ENCODE data around the gene SLC9A5. TPM values are rescaled to one million over a fixed set of nuclear protein-coding genes. Genes with fewer than 3 reads are reported as not detected.

SLC9A5 gene, protein sequence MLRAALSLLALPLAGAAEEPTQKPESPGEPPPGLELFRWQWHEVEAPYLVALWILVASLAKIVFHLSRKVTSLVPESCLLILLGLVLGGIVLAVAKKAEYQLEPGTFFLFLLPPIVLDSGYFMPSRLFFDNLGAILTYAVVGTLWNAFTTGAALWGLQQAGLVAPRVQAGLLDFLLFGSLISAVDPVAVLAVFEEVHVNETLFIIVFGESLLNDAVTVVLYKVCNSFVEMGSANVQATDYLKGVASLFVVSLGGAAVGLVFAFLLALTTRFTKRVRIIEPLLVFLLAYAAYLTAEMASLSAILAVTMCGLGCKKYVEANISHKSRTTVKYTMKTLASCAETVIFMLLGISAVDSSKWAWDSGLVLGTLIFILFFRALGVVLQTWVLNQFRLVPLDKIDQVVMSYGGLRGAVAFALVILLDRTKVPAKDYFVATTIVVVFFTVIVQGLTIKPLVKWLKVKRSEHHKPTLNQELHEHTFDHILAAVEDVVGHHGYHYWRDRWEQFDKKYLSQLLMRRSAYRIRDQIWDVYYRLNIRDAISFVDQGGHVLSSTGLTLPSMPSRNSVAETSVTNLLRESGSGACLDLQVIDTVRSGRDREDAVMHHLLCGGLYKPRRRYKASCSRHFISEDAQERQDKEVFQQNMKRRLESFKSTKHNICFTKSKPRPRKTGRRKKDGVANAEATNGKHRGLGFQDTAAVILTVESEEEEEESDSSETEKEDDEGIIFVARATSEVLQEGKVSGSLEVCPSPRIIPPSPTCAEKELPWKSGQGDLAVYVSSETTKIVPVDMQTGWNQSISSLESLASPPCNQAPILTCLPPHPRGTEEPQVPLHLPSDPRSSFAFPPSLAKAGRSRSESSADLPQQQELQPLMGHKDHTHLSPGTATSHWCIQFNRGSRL
- 10 to 100 TPM in 1 of 2 donors, 1 to 10 TPM in 1; 3.5 to 15.7 TPM for total RNA-seq

GRCh38 chr16:67248401-67249177 is at the start of gene SLC9A5:
Gene SLC9A5 (plus strand): TSS chr16:67248979. CDS start chr16:67249015, 36 bp downstream.
- ATAC-seq (replicated peaks): no peak
- H3K27ac Mint-ChIP-seq: peak within 1 kb of the TSS; percentile 94
- H3K4me3 Mint-ChIP-seq: peak within 1 kb of the TSS; percentile 99
- H3K36me3 Mint-ChIP-seq (ENCODE audit: low read depth): peaks cover 25% of the 10 kb centered on the region
- no peaks in the 10 kb centered on the region for H3K9me3 Mint-ChIP-seq
- H3K4me1 Mint-ChIP-seq: peaks cover 30% of the 10 kb centered on the region
- H3K27me3 Mint-ChIP-seq: peaks cover 3% of the 10 kb centered on the region

DNA sequence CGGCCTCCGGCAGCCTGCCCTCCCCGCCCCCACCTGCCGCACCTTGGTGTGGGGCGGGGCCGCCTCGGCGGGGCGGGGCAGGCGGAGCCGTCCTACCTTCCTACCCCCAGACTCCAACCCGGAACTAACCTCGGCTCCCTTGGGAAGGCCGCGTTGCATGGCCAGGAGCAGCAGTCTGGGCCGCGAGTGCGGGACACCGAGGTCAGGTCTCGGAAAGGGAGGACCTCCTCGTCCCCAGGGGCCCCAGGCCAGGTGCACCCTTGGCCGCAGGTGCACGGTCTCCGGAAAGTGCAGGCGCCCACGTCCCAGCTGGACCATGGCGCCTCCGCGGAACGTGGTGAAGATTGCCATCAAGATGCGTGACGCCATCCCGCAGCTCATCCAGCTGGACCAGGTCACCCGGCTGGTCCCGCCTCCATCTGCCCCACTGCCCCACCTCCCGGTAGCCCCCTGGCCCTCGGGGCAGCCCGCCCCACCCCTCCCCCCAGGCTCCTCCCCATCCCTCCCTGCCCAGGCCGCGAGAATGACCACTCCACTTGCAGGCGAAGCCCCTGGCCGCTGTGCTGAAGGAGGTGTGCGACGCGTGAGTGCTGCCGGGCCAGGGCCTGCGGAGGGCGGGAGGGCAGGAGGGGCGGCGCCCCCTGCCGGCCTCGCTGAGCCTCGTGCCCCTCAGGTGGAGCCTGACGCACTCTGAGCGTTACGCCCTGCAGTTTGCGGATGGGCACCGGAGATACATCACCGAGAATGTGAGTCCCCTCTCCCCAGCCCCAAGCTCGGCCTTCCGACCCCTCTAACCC is 49.6 kb upstream of the SLC9A5 start, which contains the start of gene ELMO3:
TSS of gene ELMO3 (plus strand) at position 121 of the 797 bp plus-strand sequence. CDS start at position 317, 196 bp downstream.
- ATAC-seq (replicated peaks): no peak
- H3K27ac Mint-ChIP-seq: no peak within 1 kb of the TSS
- no peaks in the 10 kb centered on the region for H3K9me3 Mint-ChIP-seq
- H3K27me3 Mint-ChIP-seq: no peaks in the 10 kb centered on the region
- H3K4me1 Mint-ChIP-seq: peaks cover 15% of the 10 kb centered on the region
- H3K4me3 Mint-ChIP-seq: no peak within 1 kb of the TSS
- peaks cover 73% of the 10 kb centered on the region for H3K36me3 Mint-ChIP-seq (ENCODE audit: low read depth)

DNA sequence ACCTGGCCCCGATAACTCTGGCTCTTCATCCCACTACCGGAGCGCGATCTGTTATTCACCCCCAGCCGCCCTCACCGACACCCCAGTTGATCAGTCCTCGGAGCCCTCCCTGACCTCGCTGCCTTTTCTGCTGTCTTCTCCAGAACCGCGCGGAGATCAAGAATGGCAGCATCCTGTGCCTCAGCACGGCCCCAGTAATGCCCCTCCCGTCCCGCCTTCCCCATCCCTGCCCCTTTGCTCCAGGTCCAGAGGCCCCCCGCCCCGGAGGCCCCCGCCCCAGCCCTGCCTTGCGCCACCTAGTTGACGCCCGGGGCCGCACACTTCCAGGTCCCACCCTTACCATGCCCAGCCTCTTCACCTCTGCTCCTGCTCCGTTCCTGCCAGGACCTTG is 49.0 kb upstream of the SLC9A5 start:
- Mint-ChIP-seq H3K9me3 (no peaks in the 10 kb centered on the region), H3K36me3 (ENCODE audit: low read depth) (peaks cover 67% of the 10 kb centered on the region), H3K4me1 (peaks cover 15% of the 10 kb centered on the region), H3K27me3 (no peaks in the 10 kb centered on the region), H3K4me3 (no peak overlapping the region), H3K27ac (no peak overlapping the region)
- ATAC-seq (replicated peaks): no peak

- peaks cover 60% of the 10 kb centered on the region for H3K36me3 Mint-ChIP-seq (ENCODE audit: low read depth)
- H3K27me3 Mint-ChIP-seq: no peaks in the 10 kb centered on the region
Observed at GRCh38 chr16:67200491-67200890, 48.3 kb upstream of the SLC9A5 start.

DNA sequence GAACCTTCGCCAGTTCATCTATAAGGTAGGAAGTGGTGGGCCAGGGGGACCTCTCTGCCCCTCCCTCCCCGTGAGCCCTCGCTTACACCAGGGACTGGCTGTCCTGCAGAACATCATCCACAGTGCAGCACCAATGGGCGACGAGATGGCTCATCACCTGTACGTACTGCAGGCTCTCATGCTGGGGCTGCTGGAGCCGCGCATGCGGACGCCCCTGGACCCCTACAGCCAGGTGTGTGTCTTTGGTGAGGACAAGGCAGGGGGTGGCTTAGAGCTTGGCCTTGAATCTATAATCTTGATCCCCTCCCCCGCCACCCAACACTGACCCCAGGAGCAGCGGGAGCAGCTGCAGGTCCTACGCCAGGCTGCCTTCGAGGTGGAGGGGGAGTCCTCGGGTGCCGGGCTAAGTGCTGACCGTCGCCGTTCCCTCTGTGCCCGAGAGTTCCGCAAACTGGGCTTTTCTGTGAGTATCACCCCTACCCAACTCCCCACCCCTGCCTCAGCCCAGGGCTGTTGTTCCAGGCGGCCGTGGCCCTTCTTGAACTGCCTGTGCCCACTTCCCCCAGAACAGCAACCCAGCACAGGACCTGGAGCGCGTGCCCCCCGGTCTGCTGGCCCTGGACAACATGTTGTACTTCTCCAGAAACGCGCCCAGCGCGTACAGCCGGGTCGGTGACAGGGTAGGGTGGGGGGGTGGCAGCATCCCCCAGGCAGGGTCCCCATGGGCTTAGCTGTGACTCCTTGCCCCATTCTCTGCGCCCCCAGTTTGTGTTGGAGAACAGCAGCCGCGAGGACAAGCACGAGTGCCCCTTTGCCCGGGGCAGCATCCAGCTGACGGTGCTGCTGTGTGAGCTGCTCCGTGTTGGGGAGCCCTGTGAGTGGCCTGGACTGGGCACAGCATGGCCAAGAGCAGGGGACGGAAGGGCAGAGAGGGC is 47.1 kb upstream of the SLC9A5 start:
- peaks cover 8% of the 10 kb centered on the region for H3K4me1 Mint-ChIP-seq
- no peak for ATAC-seq (replicated peaks)
- H3K27ac Mint-ChIP-seq: no peak overlapping the region
- H3K36me3 Mint-ChIP-seq (ENCODE audit: low read depth): peaks cover 49% of the 10 kb centered on the region
- H3K9me3 Mint-ChIP-seq: no peaks in the 10 kb centered on the region
- no peaks in the 10 kb centered on the region for H3K27me3 Mint-ChIP-seq
- H3K4me3 Mint-ChIP-seq: no peak overlapping the region

More at GRCh38 chr16:67200491-67200890, 48.3 kb upstream of the SLC9A5 start:
- no peak overlapping the region for H3K27ac Mint-ChIP-seq
- peaks cover 15% of the 10 kb centered on the region for H3K4me1 Mint-ChIP-seq
- no peaks in the 10 kb centered on the region for H3K9me3 Mint-ChIP-seq
- no peak overlapping the region for H3K4me3 Mint-ChIP-seq
- ATAC-seq (replicated peaks): no peak

- H3K9me3 Mint-ChIP-seq: no peaks in the 10 kb centered on the region
Observed at GRCh38 chr16:67202426-67202825, 46.4 kb upstream of the SLC9A5 start.

GRCh38 chr16:67202956-67203493 is 45.8 kb upstream of the SLC9A5 start:
- Mint-ChIP-seq H3K36me3 (ENCODE audit: low read depth) (peaks cover 37% of the 10 kb centered on the region), H3K4me3 (no peak overlapping the region), H3K27me3 (no peaks in the 10 kb centered on the region), H3K27ac (no peak overlapping the region), H3K9me3 (no peaks in the 10 kb centered on the region), H3K4me1 (peaks cover 5% of the 10 kb centered on the region)
- ATAC-seq (replicated peaks): no peak

More at GRCh38 chr16:67202426-67202825, 46.4 kb upstream of the SLC9A5 start:
- Mint-ChIP-seq H3K4me3 (no peak overlapping the region), H3K27ac (no peak overlapping the region), H3K27me3 (no peaks in the 10 kb centered on the region), H3K4me1 (peaks cover 5% of the 10 kb centered on the region), H3K36me3 (ENCODE audit: low read depth) (peaks cover 42% of the 10 kb centered on the region)
- ATAC-seq (replicated peaks): no peak

GRCh38 chr16:67204076-67204475 is 44.7 kb upstream of the SLC9A5 start:
- Mint-ChIP-seq H3K27ac (no peak overlapping the region), H3K27me3 (no peaks in the 10 kb centered on the region), H3K36me3 (ENCODE audit: low read depth) (peaks cover 30% of the 10 kb centered on the region), H3K4me3 (no peak overlapping the region), H3K4me1 (peaks cover 5% of the 10 kb centered on the region), H3K9me3 (no peaks in the 10 kb centered on the region)
- ATAC-seq (replicated peaks): no peak

DNA sequence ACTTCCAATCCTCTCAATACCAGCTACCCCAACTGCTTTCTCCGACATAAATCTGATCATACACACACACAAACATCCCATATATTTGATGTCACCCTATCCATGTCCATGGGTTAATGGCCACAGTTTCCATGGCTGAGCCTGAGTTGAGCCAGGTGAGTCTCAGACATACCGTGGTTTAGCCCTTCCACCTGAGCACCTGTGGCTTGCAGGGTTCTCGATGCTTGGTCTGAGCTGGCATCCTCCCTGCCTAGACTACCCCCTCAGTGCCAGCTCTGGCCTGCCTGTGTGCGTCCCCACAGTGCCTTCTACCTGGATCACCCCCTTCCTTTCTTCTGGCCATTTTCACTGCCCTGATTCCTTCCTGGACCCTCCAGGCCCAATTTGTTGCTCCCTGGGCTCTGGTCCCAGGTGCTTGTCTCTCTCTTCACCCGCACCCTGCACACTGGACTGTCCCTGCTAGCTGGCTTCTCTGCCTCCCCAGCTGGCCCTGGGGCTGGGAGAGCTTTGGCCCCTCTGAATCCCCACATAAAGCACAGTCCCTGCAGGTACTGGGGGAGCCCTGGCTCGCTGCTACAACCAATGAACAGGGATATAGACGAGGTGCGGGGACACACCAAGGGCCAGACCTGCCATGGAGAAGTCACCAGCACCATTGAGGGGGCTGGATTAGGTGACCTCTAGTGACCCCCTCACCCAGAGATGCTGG is 42.5 kb upstream of the SLC9A5 start:
- H3K9me3 Mint-ChIP-seq: no peaks in the 10 kb centered on the region
- H3K27ac Mint-ChIP-seq: peak overlapping the region; percentile 60
- no peaks in the 10 kb centered on the region for H3K27me3 Mint-ChIP-seq
- peaks cover 12% of the 10 kb centered on the region for H3K36me3 Mint-ChIP-seq (ENCODE audit: low read depth)
- H3K4me1 Mint-ChIP-seq: peaks cover 5% of the 10 kb centered on the region
- no peak for ATAC-seq (replicated peaks)
- H3K4me3 Mint-ChIP-seq: no peak overlapping the region

DNA sequence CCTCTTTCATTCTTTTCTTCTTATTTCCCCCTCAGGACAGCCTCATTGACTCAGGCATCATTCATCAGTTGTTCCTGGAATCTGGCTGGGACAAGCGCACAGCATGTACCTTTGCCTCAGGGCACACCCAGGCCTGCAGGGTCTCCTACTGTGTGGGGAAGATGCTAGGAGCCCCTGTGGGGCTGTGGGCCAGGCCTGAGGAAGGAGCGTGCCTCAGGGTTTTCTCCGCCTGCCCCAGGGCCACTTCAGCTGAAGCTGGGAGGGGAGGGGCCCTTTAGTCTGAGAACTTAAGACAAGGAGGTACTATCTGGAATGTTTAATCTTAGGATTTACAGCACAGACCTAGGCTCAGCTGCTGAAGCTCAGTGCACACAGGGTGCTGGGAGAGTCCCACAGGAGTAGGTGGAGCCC is 41.9 kb upstream of the SLC9A5 start:
- ATAC-seq (replicated peaks): no peak
- Mint-ChIP-seq H3K9me3 (no peaks in the 10 kb centered on the region), H3K4me1 (peaks cover 5% of the 10 kb centered on the region), H3K36me3 (ENCODE audit: low read depth) (peaks cover 9% of the 10 kb centered on the region), H3K4me3 (no peak overlapping the region), H3K27me3 (no peaks in the 10 kb centered on the region), H3K27ac (peak overlapping the region; percentile 60)

DNA sequence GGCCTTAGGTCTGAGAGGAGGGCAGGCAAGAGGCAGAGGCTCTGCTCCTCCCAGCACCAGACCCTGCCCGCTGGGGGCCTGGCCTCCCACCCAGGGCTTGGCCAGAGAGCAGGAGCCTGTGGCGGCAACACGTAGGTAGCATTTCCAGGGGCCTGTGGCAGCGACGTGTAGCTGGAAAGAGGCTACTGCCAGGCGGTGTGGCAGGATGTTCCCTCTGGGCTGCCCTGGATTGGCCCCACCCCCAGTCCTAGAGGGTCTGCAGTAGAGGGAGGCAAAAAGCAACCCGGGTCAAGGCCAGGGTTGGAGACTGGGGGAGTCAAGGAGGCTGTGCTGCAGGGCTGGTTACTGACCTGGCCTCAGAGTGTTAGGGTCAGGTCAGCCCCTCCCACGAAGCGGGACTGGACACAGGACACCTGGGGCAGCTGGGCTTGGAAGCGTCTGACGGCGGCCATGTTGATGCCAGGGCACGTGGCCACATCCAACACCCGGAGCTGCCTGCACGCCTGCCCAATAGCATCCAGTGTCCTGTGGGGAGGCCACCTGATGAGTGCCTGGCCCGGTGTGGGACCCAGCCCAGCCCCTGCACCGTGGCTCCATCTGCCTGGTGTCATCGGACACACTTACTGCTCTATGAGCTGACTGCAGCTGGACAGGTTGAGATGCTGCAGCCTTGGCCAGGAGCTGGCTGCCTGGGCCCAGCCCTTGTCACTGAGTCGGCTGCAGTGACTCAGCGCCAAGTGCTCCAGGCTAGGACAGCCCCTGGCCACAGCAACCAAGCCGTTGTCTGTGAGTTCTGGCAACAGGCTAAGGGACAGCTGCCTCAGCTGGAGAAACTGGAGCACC is 41.3 kb upstream of the SLC9A5 start:
- Mint-ChIP-seq H3K27me3 (no peaks in the 10 kb centered on the region), H3K36me3 (ENCODE audit: low read depth) (peaks cover 4% of the 10 kb centered on the region), H3K4me1 (peaks cover 5% of the 10 kb centered on the region), H3K4me3 (no peak overlapping the region), H3K27ac (no peak overlapping the region), H3K9me3 (no peaks in the 10 kb centered on the region)
- peak; percentile 43 for ATAC-seq (replicated peaks)
